ENCODE results near the gene WWC2. TPM values are rescaled to one million over a fixed set of nuclear protein-coding genes. Genes with fewer than 3 reads are reported as not detected.

Gene WWC2
- total RNA-seq, 4 donors from 2014 or later, result 4.5 to 10.7 (median 8.6) TPM

GRCh38 chr4:183285886-183286285, 186.8 kb downstream of the WWC2 start:
- intact Hi-C loops (cut with DNase I; ENCODE audit: low total_unique reads), result no loop called here
- ATAC-seq (no peak), DNase-seq (no peak)
- Histone ChIP-seq H3K36me3 (peaks cover 0 to 28% of the 10 kb centered on the region in 2 donors), H3K4me1 (no peaks in the 10 kb centered on the region), H3K4me3 (no peak overlapping the region), H3K27me3 (no peaks in the 10 kb centered on the region), H3K27ac (no peak overlapping the region), H3K9me3 (no peaks in the 10 kb centered on the region)
- in situ Hi-C loops (cut with MboI; ENCODE audit: low sequenced_read_pairs in 4 of 4), result no loop called here
- no peak for TF ChIP-seq CTCF (IDR thresholded peaks at IDR 0.05 in 4 of 5, conservative IDR thresholded peaks at IDR 0.05 in 1 of 5)
- no peak for TF ChIP-seq POLR2A (IDR thresholded peaks at IDR 0.05)

- intact Hi-C loops (cut with DNase I; ENCODE audit: low total_unique reads), result no loop called here
- no peak for DNase-seq
- Histone ChIP-seq H3K4me3 (no peak overlapping the region), H3K27ac (no peak overlapping the region), H3K9me3 (no peaks in the 10 kb centered on the region), H3K4me1 (no peaks in the 10 kb centered on the region), H3K36me3 (peaks cover 0 to 27% of the 10 kb centered on the region in 2 donors), H3K27me3 (no peaks in the 10 kb centered on the region)
- TF ChIP-seq CTCF (IDR thresholded peaks at IDR 0.05 in 4 of 5, conservative IDR thresholded peaks at IDR 0.05 in 1 of 5), result no peak
- in situ Hi-C loops (cut with MboI; ENCODE audit: low sequenced_read_pairs in 4 of 4), result no loop called here
- ATAC-seq, result no peak
These were observed 187.7 kb downstream of the WWC2 start for GRCh38 chr4:183286590-183287308.

- no peaks in the 10 kb centered on the region for H3K9me3 ChIP-seq
- TF ChIP-seq CTCF (IDR thresholded peaks at IDR 0.05 in 4 of 5, conservative IDR thresholded peaks at IDR 0.05 in 1 of 5) (no peak), POLR2A (IDR thresholded peaks at IDR 0.05) (no peak)
- H3K4me3 ChIP-seq, result no peak overlapping the region
- no peak for DNase-seq
- ATAC-seq, result no peak
- peaks cover 0 to 23% of the 10 kb centered on the region in 2 donors for H3K36me3 ChIP-seq
- no peaks in the 10 kb centered on the region for H3K4me1 ChIP-seq
- no peaks in the 10 kb centered on the region for H3K27me3 ChIP-seq
- intact Hi-C loops (cut with DNase I; ENCODE audit: low total_unique reads), result no loop called here
- in situ Hi-C loops (cut with MboI; ENCODE audit: low sequenced_read_pairs in 4 of 4), result no loop called here
- no peak overlapping the region for H3K27ac ChIP-seq
These were observed 188.2 kb downstream of the WWC2 start for GRCh38 chr4:183287309-183287659.

- ATAC-seq (no peak), DNase-seq (no peak)
- TF ChIP-seq CTCF (IDR thresholded peaks at IDR 0.05 in 4 of 5, conservative IDR thresholded peaks at IDR 0.05 in 1 of 5) (no peak), POLR2A (IDR thresholded peaks at IDR 0.05) (no peak)
- intact Hi-C loops (cut with DNase I; ENCODE audit: low total_unique reads), result no loop called here
- in situ Hi-C loops (cut with MboI; ENCODE audit: low sequenced_read_pairs in 4 of 4), result no loop called here
- no peak overlapping the region for H3K4me3 ChIP-seq
- H3K36me3 ChIP-seq, result peaks cover 0 to 23% of the 10 kb centered on the region in 2 donors
- H3K9me3 ChIP-seq, result no peaks in the 10 kb centered on the region
- no peak overlapping the region for H3K27ac ChIP-seq
- no peaks in the 10 kb centered on the region for H3K27me3 ChIP-seq
- H3K4me1 ChIP-seq, result no peaks in the 10 kb centered on the region
These were observed 188.6 kb downstream of the WWC2 start for GRCh38 chr4:183287677-183288076.

GRCh38 chr4:183288955-183289354, 189.9 kb downstream of the WWC2 start:
- TF ChIP-seq POLR2A (IDR thresholded peaks at IDR 0.05) (no peak), CTCF (IDR thresholded peaks at IDR 0.05 in 4 of 5, conservative IDR thresholded peaks at IDR 0.05 in 1 of 5) (no peak)
- in situ Hi-C loops (cut with MboI; ENCODE audit: low sequenced_read_pairs in 4 of 4), result no loop called here
- no peak overlapping the region for H3K4me3 ChIP-seq
- no peaks in the 10 kb centered on the region for H3K9me3 ChIP-seq
- intact Hi-C loops (cut with DNase I; ENCODE audit: low total_unique reads), result no loop called here
- ATAC-seq (no peak), DNase-seq (no peak)
- peaks cover 0 to 29% of the 10 kb centered on the region in 2 donors for H3K36me3 ChIP-seq
- no peaks in the 10 kb centered on the region for H3K27me3 ChIP-seq
- no peak overlapping the region for H3K27ac ChIP-seq
- H3K4me1 ChIP-seq, result no peaks in the 10 kb centered on the region

All from gastrocnemius medialis (tissue), 4 donors.